CD4-positive, alpha-beta T cell treated with Interferon gamma for 1 hour (primary cell): Measurements from ENCODE around the gene CNPY1.
"Not testable (repeated sequence)": the region's sequence is repeated elsewhere in the genome, so short reads cannot be mapped to it uniquely, and the experiment has no call there.

Experiments
- DNase-seq: peaks from one replicate; pipeline ENCODE4 v3.0.0-alpha.2; 2020

The CNPY1 gene

DNA sequence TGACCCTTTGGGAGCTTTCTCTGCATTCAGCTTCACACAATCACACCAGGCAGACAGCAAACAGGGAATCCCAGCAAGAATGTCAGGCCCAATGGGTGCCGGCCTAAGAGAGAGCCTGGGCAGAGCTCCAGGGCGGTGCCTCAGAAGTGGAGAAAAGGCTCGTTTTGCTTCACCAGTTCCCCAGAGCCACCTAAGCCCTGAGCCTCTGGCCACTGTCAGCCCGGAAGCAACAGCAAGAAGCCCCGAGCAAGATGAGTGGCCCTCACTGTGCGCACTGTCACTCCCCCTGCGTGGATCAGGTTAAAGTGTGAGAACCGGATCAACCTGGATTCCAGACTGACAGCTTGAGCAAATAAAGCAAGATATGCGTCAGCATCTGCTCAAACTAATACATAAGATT is 14.7 kb downstream of the CNPY1 start:
- no peak for DNase-seq

- DNase-seq: no peak
These were observed 15.8 kb downstream of the CNPY1 start for GRCh38 chr7:155530601-155531000.

- no peak for DNase-seq
These were observed 16.5 kb downstream of the CNPY1 start for GRCh38 chr7:155529845-155530244.

DNA sequence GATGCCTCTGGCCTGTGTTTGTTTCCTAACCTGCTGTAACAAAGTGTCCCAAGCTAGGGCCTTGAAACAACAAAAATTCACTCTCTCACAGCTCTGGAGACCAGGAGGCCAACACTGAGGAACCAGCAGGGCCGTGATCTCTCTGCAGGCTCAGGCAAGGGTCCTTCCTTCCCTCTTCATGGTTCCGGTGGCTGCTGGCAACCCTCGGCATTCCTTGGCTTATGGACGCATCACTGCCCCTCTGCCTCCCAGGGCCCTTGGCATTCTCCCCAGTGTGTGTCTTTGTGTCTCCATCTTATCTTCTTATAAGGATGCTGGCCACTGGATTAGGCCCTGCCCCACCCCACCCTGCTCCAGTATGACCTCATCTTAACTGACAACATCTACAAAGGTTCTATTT is 17.0 kb downstream of the CNPY1 start:
- DNase-seq: no peak

GRCh38 chr7:155527664-155528063 is 18.7 kb downstream of the CNPY1 start:
- no peak for DNase-seq

- DNase-seq: no peak
These were observed 20.1 kb downstream of the CNPY1 start for GRCh38 chr7:155526225-155526624.

GRCh38 chr7:155524018-155524556 is 22.3 kb downstream of the CNPY1 start:
- DNase-seq: no peak

DNA sequence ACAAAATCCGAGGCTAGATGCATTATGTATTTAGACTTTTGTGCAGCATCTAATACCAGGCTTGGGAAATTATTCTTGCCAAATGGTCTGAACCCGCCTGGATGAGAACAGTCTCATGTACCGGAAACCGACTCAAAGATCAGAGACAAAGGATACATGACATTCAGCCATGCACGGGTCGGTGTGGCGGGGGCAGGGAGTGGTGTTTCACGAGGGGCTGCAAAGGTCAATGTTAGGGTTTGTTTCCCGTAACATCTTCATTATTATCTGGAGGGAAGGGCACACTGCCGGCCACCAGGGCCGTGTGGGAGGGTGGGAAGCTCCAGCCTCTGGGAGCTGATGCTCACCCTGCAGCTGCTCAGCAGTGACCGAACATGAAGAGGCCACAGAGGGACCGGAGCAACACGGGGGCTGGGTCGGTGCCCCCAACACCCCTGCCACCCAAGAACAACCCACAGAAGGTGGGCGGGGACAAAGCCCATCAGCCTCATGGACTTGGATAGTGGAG is 23.1 kb downstream of the CNPY1 start:
- no peak for DNase-seq

DNA sequence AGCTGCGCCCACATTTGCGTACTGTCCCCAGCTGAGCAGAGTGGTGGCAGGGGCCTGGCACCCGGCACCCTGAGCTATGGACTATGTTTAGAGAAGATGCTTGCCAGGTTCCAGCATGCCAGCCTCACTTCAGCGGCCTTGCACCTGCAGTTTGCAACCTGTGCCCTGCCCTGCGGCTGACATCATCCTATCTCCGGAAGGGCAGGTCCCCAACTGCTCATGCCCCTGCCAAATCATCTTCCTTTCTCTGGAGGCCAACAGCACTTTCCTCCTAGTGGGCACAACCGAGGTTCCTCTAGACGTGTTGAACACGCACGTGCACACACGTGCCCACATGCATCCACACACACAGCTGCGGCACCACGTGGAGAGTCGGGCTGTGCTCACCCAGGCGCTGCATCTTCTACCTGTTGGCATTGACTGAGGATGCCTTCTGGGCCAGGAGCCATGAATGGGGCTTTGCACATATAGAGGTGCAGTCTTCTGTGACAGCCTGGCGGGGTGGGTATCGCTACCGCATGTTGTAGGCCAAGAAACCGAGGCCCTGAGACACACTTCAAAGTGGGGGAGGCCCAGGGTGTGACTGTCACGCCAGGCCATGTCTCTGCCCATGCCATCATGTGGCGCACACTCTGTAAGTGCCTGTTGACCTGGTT is 24.5 kb downstream of the CNPY1 start:
- no peak for DNase-seq

GRCh38 chr7:155521007-155521742 is 25.2 kb downstream of the CNPY1 start:
- DNase-seq: no peak

GRCh38 chr7:155520114-155520513 is 26.2 kb downstream of the CNPY1 start:
- no peak for DNase-seq

- DNase-seq: not testable (repeated sequence)
These were observed 27.0 kb downstream of the CNPY1 start for GRCh38 chr7:155519358-155519757.

DNA sequence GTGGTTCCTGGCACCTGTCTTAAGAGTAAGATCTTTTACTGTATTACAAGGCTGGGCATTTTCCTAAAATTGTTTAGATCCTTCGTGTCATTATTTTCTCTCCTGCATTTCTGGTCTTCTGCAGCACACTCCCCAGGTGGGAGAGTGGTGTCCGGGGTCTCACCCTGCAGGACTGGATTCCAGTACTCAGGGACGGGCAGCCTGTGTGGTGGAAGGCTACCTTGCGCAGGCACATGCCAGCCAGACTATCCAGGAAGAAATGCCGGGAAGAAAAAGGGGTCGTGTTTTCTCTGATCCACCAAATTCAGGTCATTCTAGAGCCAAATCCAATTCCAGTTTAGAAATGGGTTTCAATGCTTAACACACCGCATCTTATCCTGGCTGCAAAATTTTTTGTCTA is 27.7 kb downstream of the CNPY1 start:
- DNase-seq: no peak

DNA sequence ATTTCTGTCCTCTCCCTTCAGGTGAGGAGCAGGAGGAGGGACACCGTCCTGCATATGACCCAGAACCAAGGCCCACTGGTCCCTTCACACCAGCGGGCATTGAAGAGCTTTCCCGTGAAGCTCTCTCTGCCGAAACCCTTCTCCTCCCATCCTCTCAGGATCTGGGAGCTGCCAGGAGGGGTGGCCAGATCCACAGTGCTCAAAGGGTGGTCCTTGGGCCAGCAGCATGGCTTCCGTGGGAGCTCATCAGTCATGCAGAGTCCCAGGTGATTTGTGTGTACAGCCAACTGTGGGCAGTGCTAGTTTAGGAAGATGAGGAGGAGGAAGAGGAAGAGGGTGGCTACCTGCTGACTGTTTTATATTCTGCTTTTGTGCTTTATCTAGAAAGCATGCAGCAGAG is 28.4 kb downstream of the CNPY1 start:
- DNase-seq: no peak

- DNase-seq: no peak
These were observed 28.9 kb downstream of the CNPY1 start for GRCh38 chr7:155517452-155517851.

GRCh38 chr7:155516466-155516865 is 29.9 kb downstream of the CNPY1 start:
- DNase-seq: no peak

- no peak for DNase-seq
These were observed 31.0 kb downstream of the CNPY1 start for GRCh38 chr7:155515318-155515717.

DNA sequence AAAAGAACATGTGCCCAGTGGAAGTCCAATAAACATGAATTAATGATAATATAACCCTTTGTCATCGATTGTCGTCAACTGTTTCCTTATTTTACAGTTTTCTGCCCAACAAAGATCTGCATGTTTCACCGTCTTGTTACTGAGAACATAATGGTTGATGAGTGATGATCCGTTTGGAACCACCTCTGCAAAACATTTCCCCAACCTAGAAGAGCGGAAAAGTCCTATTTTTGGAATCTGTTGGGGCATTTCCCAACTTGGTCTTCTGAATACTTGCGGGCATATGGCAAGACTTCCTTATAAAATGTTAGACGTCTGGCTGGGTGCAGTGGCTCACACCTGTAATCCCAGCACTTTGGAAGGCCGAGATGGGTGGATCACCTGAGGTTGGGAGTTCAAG is 32.1 kb downstream of the CNPY1 start:
- DNase-seq: no peak

DNA sequence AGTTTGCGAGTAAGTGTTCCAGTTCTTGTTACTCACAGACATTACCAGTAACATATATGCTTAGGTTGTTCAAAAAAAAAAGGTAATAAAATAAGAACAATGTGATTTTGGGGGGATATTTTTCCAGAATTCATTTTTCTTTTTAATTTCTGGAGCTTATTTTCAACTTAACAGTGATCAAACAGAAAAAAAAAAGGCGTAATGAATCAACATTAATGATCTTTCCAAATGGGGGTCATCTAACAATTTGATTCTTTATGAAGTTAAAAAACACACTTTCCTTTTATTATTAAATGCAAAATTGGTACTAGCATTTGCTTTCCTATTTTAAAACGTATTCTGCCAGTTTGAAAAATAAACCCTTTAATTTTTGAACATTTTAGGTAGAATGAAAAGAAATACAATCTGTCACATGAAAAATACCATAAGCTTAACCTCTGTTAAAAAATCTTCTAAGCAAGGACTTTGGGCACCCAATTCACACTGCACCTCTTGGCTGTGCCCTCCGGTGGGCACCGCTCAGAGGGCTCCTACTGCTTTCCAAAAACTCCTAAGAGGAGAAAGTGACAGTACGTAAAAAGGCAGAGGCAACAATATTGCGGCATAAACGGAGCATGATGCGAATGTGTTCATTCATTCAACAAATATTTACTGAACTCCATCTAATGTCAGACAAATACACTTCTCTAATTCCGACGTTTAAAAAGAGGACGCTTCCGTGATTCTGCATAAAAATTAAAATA is 32.6 kb downstream of the CNPY1 start:
- no peak for DNase-seq

DNA sequence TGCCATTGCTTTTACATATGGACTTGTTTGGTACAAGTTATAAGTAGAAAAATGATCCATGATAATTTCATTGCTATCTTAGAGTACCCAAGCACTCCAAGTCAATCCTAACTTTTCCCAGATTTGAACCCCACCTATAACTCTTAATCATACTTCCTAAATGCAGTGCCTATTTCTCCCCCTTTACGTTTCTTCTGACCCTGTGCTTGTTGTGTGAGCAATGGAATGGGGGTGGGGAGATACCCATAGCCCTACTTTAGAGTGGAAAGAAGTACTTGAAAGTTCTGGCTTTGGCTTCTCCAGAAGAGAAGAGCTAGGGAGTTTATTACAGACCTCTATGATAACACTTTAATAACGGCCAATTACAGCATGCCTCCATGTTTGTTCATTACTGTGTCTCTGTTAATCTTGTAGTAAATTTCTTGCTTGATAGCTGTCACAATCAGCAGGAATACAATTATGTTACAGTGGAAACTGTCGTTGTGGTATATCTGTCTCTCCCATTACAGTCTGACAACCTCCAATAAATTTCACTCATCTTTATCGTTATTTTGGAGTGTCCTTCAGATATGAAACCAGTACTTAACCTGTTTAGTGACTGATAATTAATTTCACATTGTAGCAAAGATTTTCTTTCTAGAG is 34.0 kb downstream of the CNPY1 start:
- no peak for DNase-seq

DNA sequence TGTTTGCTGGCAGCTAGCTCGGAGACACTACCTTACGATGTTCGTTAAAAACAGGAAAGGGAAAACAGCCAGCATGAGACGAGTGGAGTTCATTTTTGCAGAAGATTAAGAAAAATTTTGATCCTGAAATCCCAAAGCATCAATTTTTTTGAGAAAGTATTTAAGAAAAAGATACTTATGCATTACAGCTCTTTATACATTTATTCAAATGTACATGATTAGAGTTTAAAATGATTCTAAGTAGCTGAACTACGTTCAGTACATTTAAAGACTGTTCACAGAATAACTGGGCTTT is 34.7 kb downstream of the CNPY1 start:
- no peak for DNase-seq

DNA sequence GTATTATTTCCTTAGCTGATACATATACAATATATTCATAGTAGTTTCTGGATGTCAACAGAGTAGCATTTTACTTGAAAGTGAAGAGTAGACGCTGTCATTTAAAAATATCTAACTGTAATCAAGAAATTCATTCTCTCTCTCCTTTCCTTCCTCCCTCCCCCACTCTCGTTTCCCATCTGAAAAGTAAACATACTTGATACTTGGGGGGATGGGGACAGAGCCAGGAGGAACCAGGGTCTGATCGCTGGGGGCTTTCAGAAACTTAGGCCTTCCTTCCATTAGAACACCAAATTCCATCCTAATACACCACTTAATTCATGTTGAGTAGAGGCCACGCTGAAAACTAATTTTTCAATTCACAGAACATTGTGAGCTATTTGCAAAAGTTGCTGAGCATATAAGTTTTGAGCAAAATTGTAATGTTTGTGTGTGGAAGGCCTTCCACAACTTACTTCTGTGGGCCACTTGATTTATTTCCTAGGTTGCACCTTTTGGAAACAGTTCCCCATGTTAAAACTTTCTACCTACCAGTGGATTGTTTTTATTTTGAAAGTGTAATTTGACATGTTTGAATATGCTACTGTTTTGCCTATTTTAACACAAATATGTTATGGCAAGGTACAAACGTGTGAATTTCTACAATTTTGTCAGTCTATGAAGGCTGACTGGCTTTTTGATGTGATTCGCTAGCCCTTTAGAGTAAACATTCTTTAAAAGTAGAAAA is 35.2 kb downstream of the CNPY1 start:
- no peak for DNase-seq
